ENCODE results near the gene ADIPOR1. TPM values are rescaled to one million over a fixed set of nuclear protein-coding genes. Genes with fewer than 3 reads are reported as not detected.
"Not testable (repeated sequence)": the region's sequence is repeated elsewhere in the genome, so short reads cannot be mapped to it uniquely, and the experiment has no call there.

ADIPOR1 gene
- total RNA-seq, 4 donors from 2014 or later: 33.8 to 80.8 (median 66.9) TPM

GRCh38 chr1:202987922-202988583 is 29.9 kb upstream of the ADIPOR1 start:
- Histone ChIP-seq H3K27me3 (no peaks in the 10 kb centered on the region), H3K4me3 (no peak overlapping the region), H3K9me3 (no peaks in the 10 kb centered on the region), H3K4me1 (no peaks in the 10 kb centered on the region), H3K36me3 (no peaks in the 10 kb centered on the region), H3K27ac (no peak overlapping the region)
- DNase-seq: no peak
- TF ChIP-seq CTCF (IDR thresholded peaks at IDR 0.05) (no peak), POLR2A (IDR thresholded peaks at IDR 0.05) (no peak)

GRCh38 chr1:202987255-202987654 is 29.1 kb upstream of the ADIPOR1 start:
- Histone ChIP-seq H3K4me1 (no peaks in the 10 kb centered on the region), H3K27me3 (no peaks in the 10 kb centered on the region), H3K4me3 (no peak overlapping the region), H3K27ac (no peak overlapping the region), H3K9me3 (no peaks in the 10 kb centered on the region), H3K36me3 (no peaks in the 10 kb centered on the region)
- DNase-seq: no peak
- no peak for TF ChIP-seq CTCF (IDR thresholded peaks at IDR 0.05)
- no peak for TF ChIP-seq POLR2A (IDR thresholded peaks at IDR 0.05)

GRCh38 chr1:202986120-202986519 is 28.0 kb upstream of the ADIPOR1 start:
- not testable (repeated sequence) for DNase-seq, H3K4me1 ChIP-seq, H3K9me3 ChIP-seq, H3K4me3 ChIP-seq, H3K27ac ChIP-seq, H3K36me3 ChIP-seq, H3K27me3 ChIP-seq

GRCh38 chr1:202982715-202983430 is 24.8 kb upstream of the ADIPOR1 start:
- Histone ChIP-seq H3K36me3 (no peaks in the 10 kb centered on the region), H3K4me1 (no peaks in the 10 kb centered on the region), H3K9me3 (no peaks in the 10 kb centered on the region), H3K27me3 (no peaks in the 10 kb centered on the region), H3K4me3 (no peak overlapping the region), H3K27ac (no peak overlapping the region)
- DNase-seq: no peak
- TF ChIP-seq CTCF (IDR thresholded peaks at IDR 0.05) (no peak), POLR2A (IDR thresholded peaks at IDR 0.05) (no peak)

GRCh38 chr1:202981939-202982338 is 23.8 kb upstream of the ADIPOR1 start:
- TF ChIP-seq POLR2A (IDR thresholded peaks at IDR 0.05) (no peak), CTCF (IDR thresholded peaks at IDR 0.05) (no peak)
- Histone ChIP-seq H3K36me3 (no peaks in the 10 kb centered on the region), H3K9me3 (no peaks in the 10 kb centered on the region), H3K4me1 (no peaks in the 10 kb centered on the region), H3K27me3 (no peaks in the 10 kb centered on the region), H3K27ac (no peak overlapping the region), H3K4me3 (no peak overlapping the region)
- DNase-seq: no peak

- H3K36me3 ChIP-seq: no peaks in the 10 kb centered on the region
- no peaks in the 10 kb centered on the region for H3K9me3 ChIP-seq
- H3K27me3 ChIP-seq: no peaks in the 10 kb centered on the region
- H3K4me3 ChIP-seq: no peak overlapping the region
- H3K4me1 ChIP-seq: no peaks in the 10 kb centered on the region
- no peak for DNase-seq
- H3K27ac ChIP-seq: no peak overlapping the region
- no peak for TF ChIP-seq CTCF (IDR thresholded peaks at IDR 0.05)
- no peak for TF ChIP-seq POLR2A (IDR thresholded peaks at IDR 0.05)
Measured at GRCh38 chr1:202979459-202979858, 21.3 kb upstream of the ADIPOR1 start.

All from Peyer's patch (tissue), 4 donors.